Transverse colon (tissue), 3 donors: ENCODE results near the gene HPSE2.

Experiments used
- CTCF ChIP-seq, 5 experiments: fragments of 200-600 bp in 3 of 5; fragments of 450-650 bp in 2 of 5; sonication (generic) in 3 of 5; IDR thresholded peaks; 1 replicate in 2 of 5; 2 replicates in 3 of 5; pipeline ENCODE4 v1.5.1; 2016 to 2017; ENCODE audit warnings: antibody characterized with exemption in 5 of 5, inconsistent platforms in 3 of 5, mild to moderate bottlenecking in 2 of 5, moderate library complexity in 1 of 5
- POLR2A ChIP-seq: fragments of 450-650 bp; IDR thresholded peaks from one replicate; pipeline ENCODE4 v1.6.1; 2016; ENCODE audit warnings: antibody characterized with exemption, mild to moderate bottlenecking, moderate library complexity

- TF ChIP-seq CTCF (IDR thresholded peaks at IDR 0.05), result no peak
- TF ChIP-seq POLR2A, result no peak
Observed at GRCh38 chr10:99279626-99280111, 44.0 kb upstream of the HPSE2 start.
